GM15510 (cell line): ENCODE results near the gene EDN3.

Experiments used
- POLR2A ChIP-seq: IDR thresholded peaks from 3 replicates; pipeline ENCODE4 v1.6.1; 2011; ENCODE audit warnings: borderline replicate concordance; ENCODE audit not compliant: insufficient read length; ENCODE audit errors: extremely low read depth

The EDN3 gene

DNA sequence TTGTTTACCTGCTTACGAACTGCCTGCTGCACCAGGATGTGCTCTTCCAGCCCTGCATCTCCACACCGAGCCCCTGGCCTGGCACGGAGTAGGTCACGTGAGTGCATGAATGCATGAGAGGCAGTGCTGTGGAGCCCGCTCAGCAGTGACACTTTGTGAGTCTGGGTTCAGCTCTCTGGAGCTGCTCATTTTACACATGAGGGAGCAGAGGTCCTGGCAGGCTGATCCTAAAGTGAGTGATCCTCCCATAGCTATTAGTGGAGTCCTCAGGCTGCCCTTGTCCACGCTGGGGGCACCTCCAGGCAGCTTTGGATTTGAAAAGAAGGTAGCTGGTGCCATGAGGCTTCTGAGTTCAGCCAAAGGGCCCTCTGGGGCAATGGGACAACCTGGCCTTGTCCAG, 64.2 kb downstream of the EDN3 start:
- no peak for TF ChIP-seq POLR2A

DNA sequence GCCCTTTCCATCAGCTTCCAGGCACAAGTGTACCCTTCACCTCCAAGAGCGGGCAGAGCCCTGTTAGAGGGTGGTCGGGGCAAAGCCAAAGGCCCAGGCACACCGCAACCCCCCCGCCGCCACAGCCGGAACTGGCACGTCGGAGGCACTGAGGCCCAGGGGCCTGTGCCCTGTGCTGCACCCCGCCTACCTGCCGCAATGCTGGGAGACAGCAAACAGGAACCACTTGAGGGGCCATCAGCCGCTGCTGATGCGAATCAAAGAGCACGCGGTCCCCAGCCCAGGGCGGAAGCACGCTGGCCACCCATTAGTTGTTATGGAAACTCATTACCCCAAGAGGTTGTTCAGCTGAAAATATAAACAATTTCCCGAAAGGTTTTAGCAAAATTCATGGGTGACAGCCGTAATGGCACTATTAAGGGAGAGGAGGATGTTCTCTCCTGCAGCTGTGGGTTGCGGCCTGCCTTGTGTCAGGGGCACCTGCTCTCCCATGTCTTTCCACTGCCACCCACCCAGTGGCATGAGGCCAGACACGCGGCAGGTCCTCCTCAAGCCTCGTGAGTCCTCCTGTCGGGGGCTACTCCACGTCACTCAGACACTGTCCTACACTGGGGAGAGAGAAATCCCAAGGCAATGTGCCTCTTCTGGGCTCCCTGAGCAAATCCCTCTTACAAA, 65.3 kb downstream of the EDN3 start:
- no peak for TF ChIP-seq POLR2A

DNA sequence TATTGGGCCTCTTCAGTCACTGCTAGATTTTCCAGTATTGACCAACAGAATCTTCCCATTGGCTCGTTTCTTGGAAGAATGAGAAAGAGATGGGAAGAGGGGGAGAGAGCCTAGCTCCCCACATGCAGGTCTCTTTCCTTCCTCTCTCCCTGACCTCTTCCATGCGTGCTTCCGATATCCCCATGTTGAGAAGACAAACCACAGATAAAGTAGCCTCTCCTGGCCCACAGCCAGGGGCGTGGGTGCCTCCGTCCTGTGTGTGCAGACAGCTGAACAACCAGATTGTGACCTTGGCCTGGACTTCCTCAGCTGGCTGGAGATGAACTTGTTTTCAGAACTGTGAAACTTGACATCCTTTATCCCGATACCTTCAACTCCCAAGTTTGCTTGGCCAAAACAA, 71.0 kb downstream of the EDN3 start:
- no peak for TF ChIP-seq POLR2A

DNA sequence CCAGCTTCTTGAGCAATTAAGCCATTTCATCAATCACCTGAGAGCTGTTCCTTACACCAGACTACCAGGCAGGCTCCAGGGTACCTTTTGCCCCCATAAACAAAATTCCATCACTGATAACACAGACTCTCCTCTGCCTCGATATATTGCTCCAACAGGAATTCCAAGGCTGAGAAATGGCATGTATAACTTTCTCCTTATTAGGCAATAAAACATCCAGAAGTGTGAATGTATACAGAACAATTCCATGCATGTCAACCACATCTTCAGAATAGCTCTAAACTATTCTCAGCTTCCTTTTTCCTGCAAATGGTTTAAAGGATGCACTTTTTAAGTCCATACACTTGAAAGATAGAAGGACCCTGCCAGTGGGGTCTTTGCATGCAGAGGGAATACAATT, 73.8 kb downstream of the EDN3 start:
- TF ChIP-seq POLR2A, result no peak

DNA sequence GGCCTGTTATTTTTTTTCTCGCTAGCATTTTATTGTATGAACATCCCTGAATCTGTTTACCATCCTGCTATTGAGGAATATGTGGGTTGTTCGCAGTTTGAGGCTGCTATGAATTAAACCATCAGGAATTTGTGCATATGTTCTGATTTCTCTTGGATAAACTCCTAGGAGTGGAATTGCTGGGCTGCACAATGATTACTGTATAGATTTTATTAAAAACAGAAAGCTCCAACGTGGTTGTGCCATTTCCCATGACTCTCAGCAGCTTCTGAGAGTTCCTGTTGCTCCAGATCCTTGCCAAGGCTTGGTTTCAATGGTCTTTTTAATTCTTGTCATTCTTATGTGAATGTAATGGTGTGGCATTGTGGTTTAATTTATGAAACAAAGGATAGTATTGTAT, 75.1 kb downstream of the EDN3 start:
- TF ChIP-seq POLR2A, result no peak
